Muscle layer of duodenum (tissue), 2 donors: Measurements from ENCODE around the gene UPF1.
"Not testable (repeated sequence)": the region's sequence is repeated elsewhere in the genome, so short reads cannot be mapped to it uniquely, and the experiment has no call there.

ENCODE experiments used
- H3K27ac ChIP-seq: one replicate; pipeline ENCODE4 v1.7.0; 2013; ENCODE audit warnings: mild to moderate bottlenecking, low read length
- H3K27me3 ChIP-seq: one replicate; pipeline ENCODE4 v1.7.0; 2013; ENCODE audit warnings: low read depth, mild to moderate bottlenecking, control low read depth, low read length
- H3K36me3 ChIP-seq, 2 donors: one replicate each; pipeline ENCODE4 v1.7.0; 2013; ENCODE audit warnings: low read length in 2 of 2, control low read depth in 1 of 2, mild to moderate bottlenecking in 1 of 2; ENCODE audit not compliant: insufficient read depth in 2 of 2, control insufficient read depth in 1 of 2
- H3K4me1 ChIP-seq, 2 donors: one replicate each; pipeline ENCODE4 v1.7.0; 2013; ENCODE audit warnings: low read length in 2 of 2, mild to moderate bottlenecking in 2 of 2, control low read depth in 1 of 2, moderate library complexity in 1 of 2; ENCODE audit not compliant: insufficient read depth in 2 of 2, control insufficient read depth in 1 of 2
- H3K4me3 ChIP-seq, 2 donors: one replicate each; pipeline ENCODE4 v1.7.0; 2013; ENCODE audit warnings: low read length in 2 of 2, low read depth in 1 of 2, mild to moderate bottlenecking in 1 of 2
- H3K9me3 ChIP-seq, 2 donors: one replicate each; pipeline ENCODE4 v1.7.0; 2013; ENCODE audit warnings: low read length in 2 of 2, control low read depth in 1 of 2, mild to moderate bottlenecking in 1 of 2; ENCODE audit not compliant: control insufficient read depth in 1 of 2
- donor health status: healthy.

UPF1 gene

GRCh38 chr19:18898607-18899408 lies 67.0 kb downstream of the UPF1 start:
- H3K36me3 ChIP-seq: peaks cover 4 to 39% of the 10 kb centered on the region in 2 donors
- H3K27ac ChIP-seq: no peak overlapping the region
- no peak overlapping the region for H3K4me3 ChIP-seq
- peaks cover 0 to 24% of the 10 kb centered on the region in 2 donors for H3K4me1 ChIP-seq
- H3K27me3 ChIP-seq: peaks cover 9% of the 10 kb centered on the region
- no peaks in the 10 kb centered on the region for H3K9me3 ChIP-seq

- no peak overlapping the region for H3K27ac ChIP-seq
- H3K4me1 ChIP-seq: peaks cover 0 to 13% of the 10 kb centered on the region in 2 donors
- peaks cover 4 to 47% of the 10 kb centered on the region in 2 donors for H3K36me3 ChIP-seq
Observed at GRCh38 chr19:18899624-18900560, 68.1 kb downstream of the UPF1 start.

GRCh38 chr19:18900700-18901481 lies 69.1 kb downstream of the UPF1 start:
- Histone ChIP-seq H3K4me1 (peaks cover 0 to 5% of the 10 kb centered on the region in 2 donors), H3K27me3 (no peaks in the 10 kb centered on the region), H3K36me3 (peaks cover 4 to 57% of the 10 kb centered on the region in 2 donors), H3K9me3 (no peaks in the 10 kb centered on the region), H3K4me3 (no peak overlapping the region), H3K27ac (no peak overlapping the region)

More at GRCh38 chr19:18899624-18900560, 68.1 kb downstream of the UPF1 start:
- Histone ChIP-seq H3K4me3 (no peak overlapping the region), H3K27me3 (peaks cover 3% of the 10 kb centered on the region), H3K9me3 (no peaks in the 10 kb centered on the region)

- H3K27ac ChIP-seq: no peak overlapping the region
- no peak overlapping the region for H3K4me3 ChIP-seq
- no peaks in the 10 kb centered on the region for H3K9me3 ChIP-seq
- H3K36me3 ChIP-seq: peaks cover 9 to 63% of the 10 kb centered on the region in 2 donors
- H3K4me1 ChIP-seq: peaks cover 0 to 2% of the 10 kb centered on the region in 2 donors
- H3K27me3 ChIP-seq: no peaks in the 10 kb centered on the region
Observed at GRCh38 chr19:18901491-18901890, 69.7 kb downstream of the UPF1 start.

- H3K4me1 ChIP-seq, H3K4me3 ChIP-seq, H3K27me3 ChIP-seq, H3K9me3 ChIP-seq, H3K27ac ChIP-seq: not testable (repeated sequence)
- peaks cover 9 to 73% of the 10 kb centered on the region in 2 donors for H3K36me3 ChIP-seq
Observed at GRCh38 chr19:18902519-18902918, 70.8 kb downstream of the UPF1 start.

- H3K9me3 ChIP-seq: no peaks in the 10 kb centered on the region
- H3K36me3 ChIP-seq: peaks cover 9 to 80% of the 10 kb centered on the region in 2 donors
- no peaks in the 10 kb centered on the region for H3K27me3 ChIP-seq
- no peak overlapping the region for H3K4me3 ChIP-seq
- H3K27ac ChIP-seq: no peak overlapping the region
- no peaks in the 10 kb centered on the region for H3K4me1 ChIP-seq
Observed at GRCh38 chr19:18903156-18904037, 71.6 kb downstream of the UPF1 start.

- Histone ChIP-seq H3K4me3 (no peak overlapping the region), H3K27ac (no peak overlapping the region), H3K36me3 (peaks cover 9 to 79% of the 10 kb centered on the region in 2 donors), H3K9me3 (no peaks in the 10 kb centered on the region), H3K4me1 (no peaks in the 10 kb centered on the region), H3K27me3 (no peaks in the 10 kb centered on the region)
Observed at GRCh38 chr19:18904334-18905057, 72.7 kb downstream of the UPF1 start.

- no peaks in the 10 kb centered on the region for H3K4me1 ChIP-seq
- no peak overlapping the region for H3K27ac ChIP-seq
- peaks cover 9 to 78% of the 10 kb centered on the region in 2 donors for H3K36me3 ChIP-seq
Observed at GRCh38 chr19:18905058-18905456, 73.3 kb downstream of the UPF1 start.

GRCh38 chr19:18905513-18906236 lies 73.9 kb downstream of the UPF1 start:
- no peak overlapping the region for H3K4me3 ChIP-seq
- peaks cover 9 to 78% of the 10 kb centered on the region in 2 donors for H3K36me3 ChIP-seq
- no peak overlapping the region for H3K27ac ChIP-seq

More at GRCh38 chr19:18905058-18905456, 73.3 kb downstream of the UPF1 start:
- Histone ChIP-seq H3K27me3 (no peaks in the 10 kb centered on the region), H3K9me3 (no peaks in the 10 kb centered on the region), H3K4me3 (no peak overlapping the region)

More at GRCh38 chr19:18905513-18906236, 73.9 kb downstream of the UPF1 start:
- no peaks in the 10 kb centered on the region for H3K27me3 ChIP-seq
- no peaks in the 10 kb centered on the region for H3K4me1 ChIP-seq
- no peaks in the 10 kb centered on the region for H3K9me3 ChIP-seq
